ENCODE measurements around the gene LRP1.

Gene LRP1

DNA sequence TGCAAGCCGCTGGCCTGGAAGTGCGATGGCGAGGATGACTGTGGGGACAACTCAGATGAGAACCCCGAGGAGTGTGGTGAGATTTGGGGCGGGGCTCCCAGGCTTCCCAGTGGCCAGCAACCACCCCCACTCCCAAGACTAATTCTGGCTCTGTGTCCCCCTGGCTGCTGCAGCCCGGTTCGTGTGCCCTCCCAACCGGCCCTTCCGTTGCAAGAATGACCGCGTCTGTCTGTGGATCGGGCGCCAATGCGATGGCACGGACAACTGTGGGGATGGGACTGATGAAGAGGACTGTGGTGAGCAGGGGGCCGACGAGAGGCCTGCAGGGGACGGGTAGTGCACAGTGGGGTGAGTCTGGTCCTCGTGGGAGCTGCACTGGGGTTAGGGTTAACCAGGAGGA, 76.2 kb downstream of the LRP1 start:
- no peak overlapping the region for H3K27ac ChIP-seq
- TF ChIP-seq, protein P1, sequence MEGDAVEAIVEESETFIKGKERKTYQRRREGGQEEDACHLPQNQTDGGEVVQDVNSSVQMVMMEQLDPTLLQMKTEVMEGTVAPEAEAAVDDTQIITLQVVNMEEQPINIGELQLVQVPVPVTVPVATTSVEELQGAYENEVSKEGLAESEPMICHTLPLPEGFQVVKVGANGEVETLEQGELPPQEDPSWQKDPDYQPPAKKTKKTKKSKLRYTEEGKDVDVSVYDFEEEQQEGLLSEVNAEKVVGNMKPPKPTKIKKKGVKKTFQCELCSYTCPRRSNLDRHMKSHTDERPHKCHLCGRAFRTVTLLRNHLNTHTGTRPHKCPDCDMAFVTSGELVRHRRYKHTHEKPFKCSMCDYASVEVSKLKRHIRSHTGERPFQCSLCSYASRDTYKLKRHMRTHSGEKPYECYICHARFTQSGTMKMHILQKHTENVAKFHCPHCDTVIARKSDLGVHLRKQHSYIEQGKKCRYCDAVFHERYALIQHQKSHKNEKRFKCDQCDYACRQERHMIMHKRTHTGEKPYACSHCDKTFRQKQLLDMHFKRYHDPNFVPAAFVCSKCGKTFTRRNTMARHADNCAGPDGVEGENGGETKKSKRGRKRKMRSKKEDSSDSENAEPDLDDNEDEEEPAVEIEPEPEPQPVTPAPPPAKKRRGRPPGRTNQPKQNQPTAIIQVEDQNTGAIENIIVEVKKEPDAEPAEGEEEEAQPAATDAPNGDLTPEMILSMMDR (IDR thresholded peaks at IDR 0.05) = no peak
- no peak for TF ChIP-seq ZFX (IDR thresholded peaks at IDR 0.05; ENCODE audit: borderline replicate concordance)

- no peak overlapping the region for H3K27ac ChIP-seq
Measured at GRCh38 chr12:57205186-57205585, 76.9 kb downstream of the LRP1 start.

DNA sequence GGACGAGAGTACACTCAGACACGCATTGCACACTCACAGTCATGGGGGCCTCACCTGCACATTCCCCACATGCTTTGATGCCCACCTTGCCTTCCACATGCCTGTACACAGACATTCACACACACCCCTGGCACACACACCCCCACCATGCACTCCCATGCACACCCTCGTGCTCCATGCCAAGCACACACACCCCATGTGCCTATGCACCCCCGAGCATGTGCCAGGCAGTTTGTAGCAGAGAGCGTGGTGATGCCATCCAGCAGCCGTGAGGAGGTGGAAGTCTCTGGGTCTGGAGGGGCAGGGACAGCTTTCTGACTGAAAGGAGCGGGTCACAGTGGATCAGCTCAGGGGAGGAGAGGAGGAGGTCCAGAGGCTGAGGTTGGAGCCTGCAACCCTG, 77.6 kb downstream of the LRP1 start:
- no peak overlapping the region for H3K27ac ChIP-seq
- TF ChIP-seq ZFX (IDR thresholded peaks at IDR 0.05; ENCODE audit: borderline replicate concordance) = no peak
- TF ChIP-seq, protein P1 (IDR thresholded peaks at IDR 0.05) = no peak

More at GRCh38 chr12:57205186-57205585, 76.9 kb downstream of the LRP1 start:
- TF ChIP-seq ZFX (IDR thresholded peaks at IDR 0.05; ENCODE audit: borderline replicate concordance) = no peak
- TF ChIP-seq, protein P1 (IDR thresholded peaks at IDR 0.05) = no peak

GRCh38 chr12:57207731-57208630, 79.7 kb downstream of the LRP1 start:
- H3K27ac ChIP-seq = no peak overlapping the region
- TF ChIP-seq, protein P1 (IDR thresholded peaks at IDR 0.05) = no peak
- TF ChIP-seq ZFX (IDR thresholded peaks at IDR 0.05; ENCODE audit: borderline replicate concordance) = no peak

GRCh38 chr12:57208631-57209282, 80.5 kb downstream of the LRP1 start:
- TF ChIP-seq, protein P1 (IDR thresholded peaks at IDR 0.05) = no peak
- TF ChIP-seq ZFX (IDR thresholded peaks at IDR 0.05; ENCODE audit: borderline replicate concordance) = no peak

DNA sequence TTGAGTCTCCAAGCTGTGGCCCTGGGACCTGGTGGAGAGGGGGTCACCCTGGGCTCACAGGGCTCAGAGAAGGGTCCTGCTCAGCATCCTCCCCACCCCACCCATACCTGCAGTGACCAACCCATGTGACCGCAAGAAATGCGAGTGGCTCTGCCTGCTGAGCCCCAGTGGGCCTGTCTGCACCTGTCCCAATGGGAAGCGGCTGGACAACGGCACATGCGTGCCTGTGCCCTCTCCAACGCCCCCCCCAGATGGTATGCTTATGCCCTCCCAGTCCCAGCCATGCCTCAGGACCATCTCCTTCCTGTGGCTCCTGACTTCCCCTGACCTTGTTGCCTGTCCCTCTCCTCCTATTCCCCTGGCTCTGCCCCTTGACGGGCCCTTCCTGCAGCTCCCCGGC, 81.6 kb downstream of the LRP1 start:
- no peak overlapping the region for H3K27ac ChIP-seq
- TF ChIP-seq, protein P1 (IDR thresholded peaks at IDR 0.05) = no peak
- no peak for TF ChIP-seq ZFX (IDR thresholded peaks at IDR 0.05; ENCODE audit: borderline replicate concordance)

More at GRCh38 chr12:57208631-57209282, 80.5 kb downstream of the LRP1 start:
- H3K27ac ChIP-seq = no peak overlapping the region

GRCh38 chr12:57210461-57210860, 82.2 kb downstream of the LRP1 start:
- no peak overlapping the region for H3K27ac ChIP-seq
- TF ChIP-seq, protein P1 (IDR thresholded peaks at IDR 0.05) = no peak
- no peak for TF ChIP-seq ZFX (IDR thresholded peaks at IDR 0.05; ENCODE audit: borderline replicate concordance)

All from 22Rv1 (cell line).